ENCODE results near the gene BPIFB4. TPM values are rescaled to one million over a fixed set of nuclear protein-coding genes. Genes with fewer than 3 reads are reported as not detected.

The BPIFB4 gene
- total RNA-seq, 1 experiment from 2014 or later: not detected

DNA sequence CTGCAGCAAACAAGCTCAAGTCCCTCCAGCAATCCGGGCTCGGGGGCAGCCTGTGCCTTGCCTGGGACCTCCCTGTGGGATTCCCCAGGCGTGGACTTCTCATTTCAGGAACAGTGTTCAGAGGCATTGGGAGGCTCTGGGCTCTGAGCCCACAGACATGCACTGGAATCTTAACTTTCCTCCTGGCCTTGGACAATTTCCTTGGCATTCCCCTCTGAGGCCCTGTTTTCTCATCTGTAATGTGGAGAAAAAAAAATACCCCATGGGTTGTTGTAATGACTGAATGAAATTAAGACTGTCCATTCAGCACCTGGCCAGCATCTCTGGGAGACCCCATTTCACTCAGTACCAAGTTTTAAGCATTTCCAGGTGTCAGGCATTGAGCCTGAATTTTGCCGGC lies 17.6 kb downstream of the BPIFB4 start:
- no peak overlapping the region for H3K27ac Mint-ChIP-seq (ENCODE audit: unreplicated experiment)
- H3K9me3 Mint-ChIP-seq (ENCODE audit: low read depth, unreplicated experiment): no peaks in the 10 kb centered on the region
- H3K4me3 Mint-ChIP-seq (ENCODE audit: low read depth, unreplicated experiment): no peak overlapping the region
- no peaks in the 10 kb centered on the region for H3K36me3 Mint-ChIP-seq (ENCODE audit: insufficient read depth, unreplicated experiment)
- intact Hi-C loops (cut with micrococcal nuclease; ENCODE audit: unreplicated experiment): loop anchor here (5.0 kb wide), 1 partner anchor 425 kb away; the partner anchor contains the start of gene C20orf203
- CTCF ChIA-PET: interaction anchor here (1.2 to 2.9 kb wide), 5 partner anchors 11 to 202 kb away, joined by 3 to 28 read pairs (median 5); no protein-coding TSS in a partner anchor
- TF ChIP-seq CTCF (IDR thresholded peaks at IDR 0.05; ENCODE audit: unreplicated experiment): no peak
- H3K4me1 Mint-ChIP-seq (ENCODE audit: low read depth, unreplicated experiment): no peaks in the 10 kb centered on the region
- no peak for DNase-seq
- H3K27me3 Mint-ChIP-seq (ENCODE audit: unreplicated experiment): peaks cover 72% of the 10 kb centered on the region
- BruUV-seq (replicated peaks): no TSS peak

- intact Hi-C loops (cut with micrococcal nuclease; ENCODE audit: unreplicated experiment): loop anchor here (5.0 kb wide), 1 partner anchor 428 kb away; the partner anchor contains the start of gene C20orf203
- H3K4me3 Mint-ChIP-seq (ENCODE audit: low read depth, unreplicated experiment): no peak overlapping the region
- no peak overlapping the region for H3K27ac Mint-ChIP-seq (ENCODE audit: unreplicated experiment)
- no peaks in the 10 kb centered on the region for H3K9me3 Mint-ChIP-seq (ENCODE audit: low read depth, unreplicated experiment)
- CTCF ChIA-PET: no interaction called here
- no peaks in the 10 kb centered on the region for H3K4me1 Mint-ChIP-seq (ENCODE audit: low read depth, unreplicated experiment)
- peaks cover 4% of the 10 kb centered on the region for H3K36me3 Mint-ChIP-seq (ENCODE audit: insufficient read depth, unreplicated experiment)
- no peak for DNase-seq
- peaks cover 75% of the 10 kb centered on the region for H3K27me3 Mint-ChIP-seq (ENCODE audit: unreplicated experiment)
- no TSS peak for BruUV-seq (replicated peaks)
- TF ChIP-seq CTCF (IDR thresholded peaks at IDR 0.05; ENCODE audit: unreplicated experiment): no peak
Observed at GRCh38 chr20:33099843-33100538, 20.5 kb downstream of the BPIFB4 start.

DNA sequence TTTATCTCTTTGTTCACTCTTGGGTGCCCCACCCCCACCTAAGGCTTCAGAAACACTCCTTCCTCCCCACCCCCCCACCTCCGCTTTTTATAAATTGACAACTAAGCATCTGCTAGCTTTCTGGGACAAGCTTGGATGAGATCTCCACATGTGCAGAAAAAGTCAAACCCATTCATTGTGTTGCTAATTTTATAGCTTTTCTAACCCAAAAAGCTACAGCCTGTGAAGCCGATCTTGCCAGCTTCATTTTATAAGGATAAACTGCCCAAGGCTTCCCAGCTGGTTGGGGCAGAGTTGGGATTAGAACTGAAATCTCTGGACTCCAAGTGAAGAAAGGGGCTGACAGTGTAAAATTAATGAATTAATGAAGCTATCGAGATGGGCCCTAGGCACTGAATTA lies 24.1 kb downstream of the BPIFB4 start:
- Mint-ChIP-seq H3K27ac (ENCODE audit: unreplicated experiment) (no peak overlapping the region), H3K4me3 (ENCODE audit: low read depth, unreplicated experiment) (no peak overlapping the region), H3K4me1 (ENCODE audit: low read depth, unreplicated experiment) (no peaks in the 10 kb centered on the region), H3K9me3 (ENCODE audit: low read depth, unreplicated experiment) (no peaks in the 10 kb centered on the region), H3K36me3 (ENCODE audit: insufficient read depth, unreplicated experiment) (peaks cover 4% of the 10 kb centered on the region), H3K27me3 (ENCODE audit: unreplicated experiment) (peaks cover 100% of the 10 kb centered on the region)
- no peak for DNase-seq
- BruUV-seq (replicated peaks): no TSS peak
- CTCF ChIA-PET: interaction anchor here (0.6 to 0.8 kb wide), 4 partner anchors 109 to 889 kb away, joined by 4 to 8 read pairs (median 6); no protein-coding TSS in a partner anchor
- intact Hi-C loops (cut with micrococcal nuclease; ENCODE audit: unreplicated experiment): no loop called here
- TF ChIP-seq CTCF (IDR thresholded peaks at IDR 0.05; ENCODE audit: unreplicated experiment): no peak

DNA sequence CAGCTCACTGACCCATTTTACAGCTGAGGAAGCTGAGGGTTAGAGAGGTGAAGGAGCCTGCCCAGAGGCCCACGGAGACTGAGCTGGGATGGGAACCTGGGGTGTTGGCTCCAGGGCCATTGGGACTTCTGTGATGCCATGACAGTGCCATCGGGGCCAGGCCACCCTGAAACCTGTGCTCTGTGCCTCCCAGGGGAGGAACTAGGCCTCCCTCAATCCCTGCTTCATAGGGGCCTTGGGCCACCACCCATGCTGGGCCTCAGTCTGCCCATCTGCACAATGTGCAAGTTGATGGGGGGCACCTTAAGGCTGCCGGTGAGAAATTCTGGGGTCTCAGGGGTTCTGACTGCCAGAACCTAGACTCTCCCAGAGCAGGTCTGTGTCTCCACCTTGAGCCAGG lies 24.9 kb downstream of the BPIFB4 start:
- DNase-seq: no peak
- no peaks in the 10 kb centered on the region for H3K4me1 Mint-ChIP-seq (ENCODE audit: low read depth, unreplicated experiment)
- intact Hi-C loops (cut with micrococcal nuclease; ENCODE audit: unreplicated experiment): no loop called here
- CTCF ChIA-PET: interaction anchor here (0.8 kb wide), 1 partner anchor 308 kb away, joined by 6 read pairs; no protein-coding TSS in a partner anchor
- no TSS peak for BruUV-seq (replicated peaks)
- no peak overlapping the region for H3K27ac Mint-ChIP-seq (ENCODE audit: unreplicated experiment)
- no peak overlapping the region for H3K4me3 Mint-ChIP-seq (ENCODE audit: low read depth, unreplicated experiment)
- H3K27me3 Mint-ChIP-seq (ENCODE audit: unreplicated experiment): peaks cover 100% of the 10 kb centered on the region
- H3K36me3 Mint-ChIP-seq (ENCODE audit: insufficient read depth, unreplicated experiment): peaks cover 4% of the 10 kb centered on the region
- H3K9me3 Mint-ChIP-seq (ENCODE audit: low read depth, unreplicated experiment): no peaks in the 10 kb centered on the region
- no peak for TF ChIP-seq CTCF (IDR thresholded peaks at IDR 0.05; ENCODE audit: unreplicated experiment)

All from Calu3 (cell line).